Neural cell (in vitro differentiated cells): ENCODE measurements around the gene NALCN. TPM values are rescaled to one million over a fixed set of nuclear protein-coding genes. Genes with fewer than 3 reads are reported as not detected.

Source experiments
- H2AFZ ChIP-seq: fragments of 200-600, 300-800 bp; sonication (generic), shearing (Covaris generic); 2 replicates; pipeline ENCODE4 v1.6.0; 2014; ENCODE audit warnings: low read depth, mild to moderate bottlenecking, antibody characterized with exemption, low read length, moderate library complexity
- H3F3A ChIP-seq: fragments of 200-600 bp; shearing (Covaris generic); 2 replicates; pipeline ENCODE4 v1.6.1; 2016; ENCODE audit warnings: mild to moderate bottlenecking, moderate library complexity, mixed read lengths, antibody characterized with exemption, low read length; ENCODE audit not compliant: insufficient read depth, poor library complexity, severe bottlenecking
- H3K27ac ChIP-seq: fragments of 200-600, 300-800 bp; sonication (generic), shearing (Covaris generic); 2 replicates; pipeline ENCODE4 v1.5.1; 2014; ENCODE audit warnings: mild to moderate bottlenecking, low read length, moderate library complexity
- H3K27me3 ChIP-seq: fragments of 300-800, 200-600 bp; sonication (generic), shearing (Covaris generic); 2 replicates; pipeline ENCODE4 v1.6.0; 2014; ENCODE audit warnings: mild to moderate bottlenecking, low read depth, low read length, moderate library complexity; ENCODE audit not compliant: insufficient read depth
- H3K36me3 ChIP-seq: fragments of 300-800, 200-600 bp; sonication (generic), shearing (Covaris generic); 2 replicates; pipeline ENCODE4 v1.5.1; 2014; ENCODE audit warnings: mild to moderate bottlenecking, antibody characterized with exemption, low read length, moderate library complexity; ENCODE audit not compliant: insufficient read depth
- H3K4me2 ChIP-seq: fragments of 300-800, 200-600 bp; sonication (generic), shearing (Covaris generic); 2 replicates; pipeline ENCODE4 v1.6.0; 2014; ENCODE audit warnings: mild to moderate bottlenecking, low read length
- H3K4me3 ChIP-seq: fragments of 300-800, 200-600 bp; sonication (generic), shearing (Covaris generic); 2 replicates; pipeline ENCODE4 v1.5.1; 2014; ENCODE audit warnings: mild to moderate bottlenecking, low read length, moderate library complexity
- H3K79me2 ChIP-seq: fragments of 200-600 bp; shearing (Covaris generic); replicated peaks from 2 replicates; pipeline ENCODE4 v1.6.0; 2014; ENCODE audit warnings: mild to moderate bottlenecking, low read length, moderate library complexity; ENCODE audit not compliant: insufficient read depth
- H3K9ac ChIP-seq: fragments of 300-800, 200-600 bp; sonication (generic), shearing (Covaris generic); 2 replicates; pipeline ENCODE4 v1.6.1; 2016; ENCODE audit warnings: mild to moderate bottlenecking, low read length, mixed read lengths
- H3K9me2 ChIP-seq: fragments of 200-600 bp; shearing (Covaris generic); 2 replicates; pipeline ENCODE4 v1.6.1; 2016; ENCODE audit warnings: mild to moderate bottlenecking, low read length, mixed read lengths; ENCODE audit not compliant: insufficient read depth
- H3K9me3 ChIP-seq: fragments of 200-600, 300-800 bp; sonication (generic), shearing (Covaris generic); 2 replicates; pipeline ENCODE4 v1.6.1; 2016; ENCODE audit warnings: mild to moderate bottlenecking, mixed run types, low read length, moderate library complexity, mixed read lengths
- H4K20me1 ChIP-seq: fragments of 200-600 bp; shearing (Covaris generic); 2 replicates; pipeline ENCODE4 v1.6.1; 2016; ENCODE audit warnings: mild to moderate bottlenecking, mixed run types; ENCODE audit not compliant: insufficient read depth
- CTCF ChIP-seq: fragments of 450-650 bp; IDR thresholded peaks from 2 replicates; pipeline ENCODE4 v1.5.1; 2014; ENCODE audit warnings: antibody characterized with exemption, mild to moderate bottlenecking, moderate library complexity; ENCODE audit not compliant: poor library complexity, severe bottlenecking
- EP300 ChIP-seq: fragments of 450-650 bp; conservative IDR thresholded peaks from 2 replicates; pipeline ENCODE4 v1.6.1; 2014; ENCODE audit warnings: antibody characterized with exemption, mild to moderate bottlenecking, moderate library complexity; ENCODE audit not compliant: poor library complexity, severe bottlenecking
- EZH2 ChIP-seq: fragments of 200-600, 300-800 bp; shearing (Covaris generic), sonication (generic); IDR thresholded peaks from 2 replicates; pipeline ENCODE4 v1.6.1; 2014; ENCODE audit warnings: antibody characterized with exemption, low read length, borderline replicate concordance, mild to moderate bottlenecking; ENCODE audit not compliant: insufficient read depth, poor library complexity, severe bottlenecking
- MXI1 ChIP-seq: fragments of 450-650 bp; conservative IDR thresholded peaks from 2 replicates; pipeline ENCODE4 v1.6.1; 2014; ENCODE audit warnings: antibody characterized with exemption, mild to moderate bottlenecking; ENCODE audit not compliant: poor library complexity, severe bottlenecking
- POLR2AphosphoS5 ChIP-seq: IDR thresholded peaks from 2 replicates; pipeline ENCODE4 v1.6.1; 2012
- RAD21 ChIP-seq: fragments of 450-650 bp; conservative IDR thresholded peaks from 2 replicates; pipeline ENCODE4 v1.6.1; 2014; ENCODE audit warnings: antibody characterized with exemption, mild to moderate bottlenecking, moderate library complexity
- REST ChIP-seq: IDR thresholded peaks from 2 replicates; pipeline ENCODE4 v1.6.1; 2012; ENCODE audit warnings: borderline replicate concordance
- SMC3 ChIP-seq: fragments of 450-650 bp; conservative IDR thresholded peaks from 2 replicates; pipeline ENCODE4 v1.6.1; 2014; ENCODE audit warnings: antibody characterized with exemption, mild to moderate bottlenecking, moderate library complexity; ENCODE audit not compliant: poor library complexity
- TAF1 ChIP-seq: IDR thresholded peaks from 2 replicates; pipeline ENCODE4 v1.6.1; 2012; ENCODE audit warnings: low read depth
- polyA plus RNA-seq: library from polyadenylated mRNA; depleted of rRNA; stranded (reverse); fragments of >200 nt; gene quantifications from 2 replicates; pipeline ENCODE4 v1.2.3, GENCODE V29; 2014

The NALCN gene
- polyA plus RNA-seq, 1 donor from 2014 or later = 24.1 TPM

- no peak for TF ChIP-seq REST
Measured at GRCh38 chr13:101181076-101181685, 235.1 kb downstream of the NALCN start (continued).

DNA sequence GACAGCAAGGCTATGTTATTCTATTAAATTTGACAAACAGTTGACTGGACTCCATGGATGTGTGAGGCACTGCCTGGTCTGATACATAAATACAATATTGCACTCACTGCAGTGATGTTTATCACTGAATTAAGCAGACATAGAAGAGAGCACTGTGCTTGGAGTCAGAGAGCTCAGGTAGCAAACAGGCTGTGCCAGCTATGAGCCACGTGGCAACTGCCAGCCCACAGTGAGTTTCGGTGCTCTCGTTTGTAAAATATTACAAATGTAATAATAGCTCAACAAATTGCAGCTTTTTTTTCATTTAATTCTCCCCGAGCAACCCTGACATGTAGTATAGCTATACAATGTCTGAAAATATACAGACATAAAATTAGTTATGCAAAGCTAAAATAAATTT lies 237.3 kb downstream of the NALCN start:
- H3K27me3 ChIP-seq = no peaks in the 10 kb centered on the region
- H3K4me2 ChIP-seq = no peak overlapping the region
- TF ChIP-seq TAF1 (no peak), RAD21 (no peak), EP300 (no peak), REST (no peak), POLR2AphosphoS5 (no peak), SMC3 (no peak), MXI1 (no peak), CTCF (no peak), EZH2 (no peak)
- no peaks in the 10 kb centered on the region for H3K9me3 ChIP-seq
- H3K4me3 ChIP-seq = no peak overlapping the region
- no peaks in the 10 kb centered on the region for H3K9me2 ChIP-seq
- H3K79me2 ChIP-seq = no peaks in the 10 kb centered on the region
- no peak overlapping the region for H3K9ac ChIP-seq
- H3F3A ChIP-seq = no peaks in the 10 kb centered on the region
- H3K27ac ChIP-seq = no peak overlapping the region
- H4K20me1 ChIP-seq = no peaks in the 10 kb centered on the region
- no peak overlapping the region for H2AFZ ChIP-seq
- no peaks in the 10 kb centered on the region for H3K36me3 ChIP-seq
